ENCODE data around the gene PPP1R18.

Gene PPP1R18

DNA sequence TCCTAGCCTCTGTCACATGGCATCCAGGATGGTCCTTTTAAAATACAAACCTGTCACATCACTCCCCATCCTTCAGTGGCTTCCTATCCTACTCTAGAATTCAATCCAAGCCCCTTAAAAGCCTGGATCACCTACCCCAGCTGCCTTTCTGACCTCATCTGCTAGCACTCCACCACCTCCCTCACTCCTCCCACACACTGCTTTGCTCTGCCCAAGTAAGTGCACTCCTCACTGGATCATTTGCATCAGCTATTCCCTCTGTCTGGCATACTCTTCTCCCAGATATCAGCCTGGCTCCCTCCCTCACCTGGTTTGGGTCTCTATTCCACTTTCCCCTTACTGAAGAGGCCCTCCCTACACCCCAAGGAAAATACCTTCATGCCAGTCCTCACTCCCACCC is 29.0 kb downstream of the PPP1R18 start:
- no peak for DNase-seq

DNA sequence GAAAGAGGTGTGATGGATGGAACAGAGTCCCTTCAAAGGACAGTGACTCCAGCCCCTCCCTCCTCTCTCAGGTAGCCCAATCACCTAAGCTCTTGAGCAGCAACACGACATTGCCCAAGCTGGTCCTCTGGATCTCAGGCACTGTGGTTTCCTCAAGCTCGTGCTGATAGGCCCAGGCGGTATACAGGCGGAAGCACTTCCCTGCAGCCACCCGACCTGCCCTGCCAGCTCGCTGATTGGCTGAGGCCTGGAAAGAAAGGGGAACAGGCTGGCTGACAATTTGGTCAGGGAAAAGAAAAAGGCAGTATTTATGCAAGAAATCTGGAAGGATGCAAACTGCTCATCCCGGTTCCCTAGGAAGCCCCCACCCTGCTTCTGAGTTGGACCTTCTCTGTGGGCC is 29.9 kb downstream of the PPP1R18 start:
- DNase-seq = no peak

DNA sequence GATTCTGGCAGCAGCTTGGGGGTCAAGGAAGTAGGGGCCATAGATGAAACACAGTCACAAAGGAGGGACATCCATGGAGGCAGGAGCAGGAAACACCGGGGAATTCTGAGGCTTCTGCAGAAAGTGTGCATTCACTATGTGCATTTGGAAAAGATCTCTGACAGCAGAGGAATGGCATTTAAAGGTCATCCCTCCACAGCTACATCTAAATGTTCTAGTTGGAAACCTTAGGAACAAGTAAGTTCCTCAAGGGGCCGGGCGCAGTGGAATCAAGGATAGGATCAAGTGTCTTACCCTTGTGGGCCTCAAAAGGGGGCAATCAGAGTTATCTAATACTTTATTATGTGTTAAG is 30.7 kb downstream of the PPP1R18 start:
- DNase-seq = no peak

DNA sequence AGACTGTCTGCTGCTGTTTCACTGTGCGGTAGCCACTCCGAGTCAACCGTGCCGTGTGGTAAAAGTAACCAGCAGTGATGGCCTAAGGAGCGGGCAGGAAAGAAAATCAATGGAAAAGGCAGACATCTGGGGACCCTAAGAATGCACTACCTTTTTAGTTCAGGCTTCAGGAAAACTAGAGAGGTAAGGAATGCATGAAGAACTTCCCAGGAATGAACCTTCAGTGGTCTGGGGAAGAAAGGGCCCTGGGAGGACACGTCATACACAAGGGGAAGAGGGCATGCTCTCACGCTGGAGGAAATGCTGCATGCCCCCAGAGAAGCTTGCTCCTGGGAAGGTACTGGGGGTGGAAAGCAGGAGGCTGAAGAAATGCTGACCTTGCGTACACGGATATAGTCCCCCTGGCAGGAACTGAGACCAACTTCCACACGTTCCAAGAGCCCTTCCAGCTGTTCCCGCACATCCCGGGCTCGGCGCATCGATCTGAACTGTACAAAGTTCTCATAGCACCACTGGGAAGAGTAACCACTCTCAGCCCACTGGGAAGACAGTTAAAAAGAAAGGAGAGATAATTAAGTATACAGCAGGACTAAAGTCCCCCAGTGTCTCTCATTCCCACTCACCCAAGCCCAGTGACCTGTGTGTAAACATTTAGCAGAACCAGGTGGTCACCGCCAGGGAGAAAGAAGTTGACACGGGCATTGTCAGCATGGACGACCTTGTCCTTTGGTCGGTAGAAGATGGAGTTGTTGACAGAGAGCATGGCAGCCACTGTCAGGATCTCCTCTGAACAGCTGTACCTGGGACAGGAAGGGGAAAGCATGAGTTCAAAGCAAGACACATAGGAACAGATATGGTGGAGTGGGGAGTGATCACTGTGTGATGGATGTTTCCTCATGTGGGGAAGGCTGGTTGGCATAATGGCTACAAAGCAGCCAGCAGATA is 31.4 kb downstream of the PPP1R18 start:
- DNase-seq = no peak

DNA sequence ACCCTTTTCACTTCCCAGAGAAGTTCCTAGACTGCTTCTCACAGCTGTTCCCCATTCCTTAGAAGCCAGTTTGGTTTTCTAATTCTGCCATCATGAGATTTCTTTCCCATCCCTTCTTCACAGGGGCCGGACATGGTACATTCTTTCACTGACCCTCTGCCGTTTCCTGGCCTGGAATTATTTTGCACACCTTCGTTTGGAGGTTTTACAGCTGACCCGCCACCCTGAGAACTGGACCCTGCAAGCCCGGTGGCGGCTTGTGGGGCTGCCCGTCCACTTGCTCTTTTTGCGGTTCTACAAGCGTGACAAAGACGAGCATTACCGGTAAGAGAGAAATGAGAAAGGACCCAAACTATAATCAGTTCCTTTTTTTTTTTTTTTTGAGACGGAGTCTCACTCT is 35.3 kb downstream of the PPP1R18 start:
- no peak for DNase-seq

DNA sequence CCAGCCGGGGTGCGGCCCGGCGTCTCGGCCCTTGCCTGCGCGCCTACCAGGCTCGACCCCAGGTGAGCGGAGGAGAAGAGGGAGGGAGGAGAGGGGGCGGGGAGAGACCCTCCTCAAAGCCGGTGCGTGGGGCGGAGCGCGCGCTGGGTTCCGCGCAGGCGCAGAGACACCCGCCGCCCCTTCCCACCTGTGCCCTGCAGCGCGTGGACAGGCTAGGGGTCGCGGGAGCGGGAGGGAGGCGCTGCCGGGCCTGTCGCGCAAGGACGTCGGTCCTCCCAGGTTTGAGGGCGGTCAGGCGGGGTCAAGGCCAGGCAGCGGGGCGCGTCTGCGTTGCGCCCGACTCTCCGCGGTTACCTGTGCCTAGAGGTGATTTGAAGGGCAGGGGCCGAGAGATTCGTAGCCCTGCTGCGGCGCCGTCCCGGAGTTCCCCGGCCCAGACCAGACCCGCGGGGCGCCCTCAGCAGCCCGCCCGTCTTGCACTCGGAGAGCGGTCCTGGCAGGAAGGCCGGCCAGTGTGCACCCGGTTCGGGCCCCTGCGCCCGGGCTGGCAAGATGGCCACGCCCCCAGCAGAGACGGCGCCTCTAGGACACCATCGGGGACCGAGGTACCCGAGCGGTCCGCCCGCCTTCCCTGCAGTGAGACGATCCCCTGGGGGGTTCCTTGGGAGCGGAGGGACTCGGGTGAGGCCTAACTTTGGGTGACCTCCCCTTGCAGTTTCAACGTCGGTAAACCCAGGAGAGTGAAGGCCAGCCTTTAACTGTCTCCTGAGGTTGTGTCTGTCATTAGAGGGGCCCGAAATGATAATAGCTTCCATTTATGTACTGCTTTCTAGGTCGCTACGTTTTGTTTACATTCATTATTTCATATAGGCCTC is 39.0 kb downstream of the PPP1R18 start:
- peak; percentile 67 for DNase-seq

DNA sequence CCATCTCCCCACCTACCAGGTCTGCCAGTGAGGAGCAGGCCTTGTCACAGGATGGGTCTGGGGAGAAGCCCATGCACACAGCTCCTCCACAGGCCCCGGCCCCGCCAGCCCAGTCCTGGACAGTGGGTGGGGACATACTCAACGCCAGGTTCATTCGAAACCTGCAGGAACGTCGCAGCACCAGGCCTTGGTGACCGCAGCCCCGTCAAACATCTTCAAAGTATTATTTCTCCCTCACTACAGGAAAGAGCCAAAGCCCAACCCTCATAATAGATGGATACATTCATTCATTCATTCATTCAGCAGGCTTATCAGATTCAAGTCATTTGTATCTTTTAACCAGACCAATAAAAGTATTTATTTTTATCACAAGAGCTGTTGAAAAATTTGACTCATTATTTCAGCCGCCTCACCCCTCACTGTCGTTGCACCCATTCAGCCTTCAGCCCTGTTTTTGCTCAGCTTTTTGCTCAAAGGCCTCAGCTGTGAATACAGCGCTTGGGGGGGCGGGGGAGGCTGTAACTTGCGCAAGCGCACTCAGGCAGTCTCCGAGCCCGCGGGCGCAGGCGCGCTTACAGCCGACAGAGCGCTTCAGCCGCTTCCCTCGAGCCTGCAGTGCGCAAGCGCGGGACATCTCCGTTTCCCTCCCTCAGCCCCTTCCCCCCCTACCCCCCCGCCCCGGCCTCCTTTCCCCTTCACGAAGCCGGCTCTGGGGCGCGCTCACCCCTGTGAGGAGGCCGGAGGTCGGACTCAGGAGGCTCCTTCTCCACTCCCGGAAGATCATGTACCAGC is 39.8 kb downstream of the PPP1R18 start, which contains the start of gene C6orf136:
C6orf136 (plus strand) TSS at position 684 of the 792 bp plus-strand sequence; CDS start at position 783, 99 bp downstream.
- DNase-seq = peak; percentile 72

DNA sequence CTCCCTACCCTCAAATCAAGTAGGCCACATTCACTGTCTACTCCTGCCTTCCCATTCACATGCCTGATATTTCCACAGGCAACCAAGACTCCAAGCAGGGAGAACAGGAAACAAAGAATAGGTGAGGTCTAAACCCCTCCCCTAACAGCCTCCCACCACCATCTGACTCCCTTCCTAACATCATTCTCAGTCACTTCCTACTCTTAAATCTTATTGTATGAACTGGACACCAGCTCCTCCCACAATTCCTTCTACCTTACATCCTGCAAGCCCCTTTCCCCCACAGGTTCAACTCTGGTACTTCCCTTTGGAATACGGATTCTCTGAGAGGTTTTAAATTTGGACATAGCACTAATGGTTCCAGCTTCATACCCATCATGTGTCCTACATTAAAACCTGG is 40.5 kb downstream of the PPP1R18 start:
- no peak for DNase-seq

DNA sequence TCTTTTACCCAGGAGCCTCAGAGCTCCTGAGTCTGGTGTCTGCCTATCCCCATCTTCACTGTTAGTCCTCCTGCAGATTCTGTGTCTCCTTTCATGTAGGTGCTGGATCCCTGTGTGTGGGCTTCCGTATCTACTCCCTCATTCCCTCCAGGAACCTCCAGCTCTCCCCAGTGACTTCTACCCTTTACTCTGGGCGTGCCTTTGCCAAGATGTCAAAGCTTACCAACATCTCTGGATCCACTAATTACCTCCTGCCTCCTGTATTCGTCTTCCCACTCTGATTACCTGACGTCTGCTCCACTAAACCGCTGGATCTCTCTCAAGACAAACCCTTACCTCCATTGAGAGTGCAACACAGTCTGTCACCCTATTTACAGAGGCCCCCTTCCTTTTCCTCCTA is 41.7 kb downstream of the PPP1R18 start:
- no peak for DNase-seq

DNA sequence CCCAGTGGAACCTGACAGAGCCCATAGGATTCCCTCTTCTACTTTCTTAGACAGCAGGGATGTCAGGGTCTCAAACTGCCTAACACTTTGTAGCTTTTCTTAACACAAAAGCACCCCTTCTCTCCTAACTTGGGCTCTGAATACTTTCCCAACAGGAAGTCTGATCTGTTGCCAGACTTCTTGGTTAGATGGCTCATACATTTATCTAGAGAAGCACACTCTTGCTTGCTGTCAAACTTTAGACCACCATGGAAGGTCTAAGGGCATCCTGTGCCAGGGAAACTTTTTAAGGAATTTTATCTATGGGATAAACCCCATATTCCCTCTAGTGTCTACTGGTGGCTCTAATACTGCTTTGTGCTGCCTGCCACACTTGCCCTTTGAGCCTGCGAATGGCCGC is 42.8 kb downstream of the PPP1R18 start:
- DNase-seq = no peak

DNA sequence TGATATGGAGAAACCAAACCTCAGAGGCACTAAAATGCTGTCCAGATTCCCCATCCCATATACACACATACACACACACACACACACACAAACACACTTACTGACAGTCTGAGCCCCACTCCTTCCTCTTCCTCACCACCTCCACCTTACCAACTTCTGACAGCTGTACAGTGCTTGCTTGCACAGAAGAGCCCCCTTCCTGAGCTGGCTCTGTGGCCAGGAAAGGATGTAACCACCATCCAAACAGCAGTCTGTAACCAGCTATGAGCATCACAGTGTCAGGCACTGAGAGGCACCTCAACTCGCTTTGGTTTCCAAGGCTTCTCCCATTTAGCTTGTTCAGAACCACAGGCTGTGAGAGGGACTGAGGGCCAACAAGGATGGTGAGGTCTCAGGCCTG is 45.4 kb downstream of the PPP1R18 start:
- no peak for DNase-seq

DNA sequence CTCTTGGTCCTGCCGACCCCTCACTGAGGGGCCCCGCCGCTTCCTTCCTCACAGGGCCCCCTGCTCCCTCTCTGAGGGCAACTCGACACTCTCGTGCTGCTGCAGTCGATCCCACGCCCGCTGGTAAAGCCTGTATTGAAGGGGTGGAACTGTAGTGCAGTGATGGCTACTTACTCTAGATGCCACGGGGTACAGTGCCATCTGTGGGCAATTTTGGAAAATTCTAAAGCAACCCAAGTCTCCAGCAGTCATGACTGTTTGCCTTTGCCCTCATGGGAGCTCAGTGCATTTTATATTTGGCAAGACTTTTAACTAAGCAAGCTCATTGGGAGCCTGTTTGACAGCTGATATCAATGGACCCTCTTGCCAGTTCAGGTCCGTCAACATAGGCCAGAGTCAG is 46.0 kb downstream of the PPP1R18 start:
- no peak for DNase-seq

DNA sequence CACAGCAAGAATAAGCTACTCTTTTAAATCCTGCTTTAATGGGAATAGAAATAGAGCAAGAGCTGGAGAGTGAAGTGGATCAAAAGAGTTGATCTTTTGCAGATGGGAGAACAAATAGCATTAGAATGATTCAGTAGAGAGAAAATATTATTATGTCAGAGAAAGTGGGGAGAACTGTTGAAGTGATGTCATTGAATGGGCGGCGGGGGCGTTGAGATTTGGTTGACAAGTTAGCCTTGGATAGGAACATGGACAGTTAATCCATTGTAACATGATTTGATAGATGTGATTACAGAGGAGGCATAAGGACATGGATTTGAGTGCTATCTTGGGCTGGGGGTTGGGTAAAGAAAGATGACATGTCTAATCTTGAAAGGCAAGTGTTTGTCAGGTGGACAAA is 50.6 kb downstream of the PPP1R18 start:
- no peak for DNase-seq

DNA sequence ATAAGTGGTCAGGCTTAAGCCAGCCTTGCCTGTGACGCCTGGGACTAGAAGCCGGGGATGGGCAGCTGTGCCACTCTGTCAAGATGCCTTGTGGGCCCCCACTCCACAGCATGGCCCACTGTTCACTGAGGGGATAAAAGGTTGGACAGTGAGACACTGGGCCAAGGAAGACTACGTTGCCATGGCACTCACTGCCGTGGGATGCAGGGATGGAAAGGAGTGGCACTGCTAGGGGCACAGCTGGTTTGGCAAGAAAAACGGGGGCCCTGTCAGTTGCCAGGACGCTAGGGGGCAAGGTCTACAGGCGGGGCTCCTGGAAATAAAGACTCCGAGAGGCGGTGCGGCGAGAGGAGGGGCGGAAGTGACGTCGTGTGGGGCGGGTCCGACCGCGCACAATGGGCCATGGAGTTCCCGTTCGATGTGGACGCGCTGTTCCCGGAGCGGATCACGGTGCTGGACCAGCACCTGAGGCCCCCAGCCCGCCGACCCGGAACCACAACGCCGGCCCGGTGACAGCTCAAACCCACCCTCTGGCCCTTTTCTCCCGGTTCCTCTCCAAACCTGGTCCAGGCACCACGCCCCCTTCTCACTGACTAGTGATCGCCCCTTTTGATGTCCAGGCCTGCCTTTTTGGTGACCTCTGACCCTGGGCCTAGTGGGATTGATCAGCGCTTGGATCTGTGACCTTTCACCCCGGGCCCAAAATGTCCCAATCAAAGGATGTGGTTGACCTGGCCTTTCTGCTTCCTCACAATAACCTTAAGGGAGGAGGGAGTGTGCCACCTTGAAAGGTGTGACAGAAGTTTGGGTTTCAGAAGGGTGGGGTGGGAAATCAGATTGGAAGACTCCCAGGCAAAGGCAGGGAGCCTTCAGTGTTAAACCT is 59.7 kb downstream of the PPP1R18 start, which contains the start of gene ATAT1:
ATAT1 (plus strand) TSS at position 391 of the 883 bp plus-strand sequence.
- peak; percentile 57 for DNase-seq

Measured in NCI-H1048 (cell line).